Panc1 (cell line): Measurements from ENCODE around the gene HELZ. TPM values are rescaled to one million over a fixed set of nuclear protein-coding genes. Genes with fewer than 3 reads are reported as not detected.

Source experiments
- ATAC-seq: fragments of 200-7000 bp; cut with Tn5 transposase; 2 replicates; pipeline ENCODE4 v1.9.1; 2020; ENCODE audit warnings: mild to moderate bottlenecking, moderate library complexity
- BruUV-seq: library from RNA; stranded (reverse); fragments of 400-500 nt; replicated peaks from 2 replicates; lab custom pipeline; 2021; lab: Mats Ljungman, UMichigan
- CTCF ChIA-PET: fragments of 300-600 bp; sonication (Branson Sonifier 250); formaldehyde crosslinking; loops from one replicate; lab custom pipeline; 2022; ENCODE audit warnings: antibody characterized with exemption; lab: Charles Lee
- POLR2A ChIA-PET: fragments of 300-600 bp; sonication (Branson Sonifier 250); formaldehyde crosslinking; loops from one replicate; lab custom pipeline; 2022; ENCODE audit warnings: antibody characterized with exemption; lab: Charles Lee
- DNase-seq: peaks from one replicate; pipeline ENCODE4 v3.0.0-alpha.2; 2010; ENCODE audit warnings: low read depth, low spot score
- H3K27ac ChIP-seq: 2 replicates; pipeline ENCODE4 v1.5.1; 2011; ENCODE audit warnings: mild to moderate bottlenecking, low read length, inconsistent platforms
- H3K27me3 ChIP-seq: fragments of 200-500 bp; sonication (Bioruptor generic); 2 replicates; pipeline ENCODE4 v1.6.0; 2014; ENCODE audit warnings: low read length, inconsistent platforms; ENCODE audit not compliant: control insufficient read depth, insufficient read depth
- H3K36me3 ChIP-seq: fragments of 200-500 bp; sonication (Bioruptor generic); 2 replicates; pipeline ENCODE4 v1.5.1; 2014; ENCODE audit warnings: inconsistent platforms, mild to moderate bottlenecking, low read length, moderate library complexity; ENCODE audit not compliant: control insufficient read depth, insufficient read depth
- H3K4me1 ChIP-seq: 2 replicates; pipeline ENCODE4 v1.5.1; 2011; ENCODE audit warnings: inconsistent platforms, mild to moderate bottlenecking, low read length, moderate library complexity; ENCODE audit not compliant: control insufficient read depth, insufficient read depth
- H3K4me3 ChIP-seq, 2 experiments: 2 replicates each; pipeline ENCODE4 v1.5.1; 2011 to 2012; ENCODE audit warnings: low read depth in 2 of 2, low read length in 2 of 2, mild to moderate bottlenecking in 2 of 2, inconsistent platforms in 1 of 2, moderate library complexity in 1 of 2
- H3K9me3 ChIP-seq: fragments of 200-500 bp; sonication (Bioruptor generic); 2 replicates; pipeline ENCODE4 v1.5.1; 2014; ENCODE audit warnings: low read depth, mild to moderate bottlenecking, inconsistent platforms, low read length, moderate library complexity; ENCODE audit not compliant: control insufficient read depth, insufficient read depth
- POLR2AphosphoS5 ChIP-seq: IDR thresholded peaks from 2 replicates; pipeline ENCODE4 v1.6.1; 2012; ENCODE audit warnings: mild to moderate bottlenecking, low read depth, low read length, moderate library complexity
- REST ChIP-seq, 2 experiments: IDR thresholded peaks; 2 replicates each; pipeline ENCODE4 v1.6.1; 2011 to 2012; ENCODE audit warnings: low read depth in 2 of 2, control low read depth in 1 of 2, low read length in 1 of 2, mild to moderate bottlenecking in 1 of 2, moderate library complexity in 1 of 2; ENCODE audit not compliant: insufficient read depth in 1 of 2
- SIN3A ChIP-seq: IDR thresholded peaks from 2 replicates; pipeline ENCODE4 v1.6.1; 2012; ENCODE audit warnings: low read depth, mild to moderate bottlenecking, low read length, moderate library complexity, borderline replicate concordance; ENCODE audit not compliant: insufficient read depth
- TCF7L2 ChIP-seq: IDR thresholded peaks from 2 replicates; pipeline ENCODE4 v1.6.1; 2011; ENCODE audit warnings: mild to moderate bottlenecking, low read depth, low read length, inconsistent platforms
- in situ Hi-C: cut with HindIII; loops from 2 replicates; pipeline ENCODE4 v1.10.0; 2016; ENCODE audit warnings: low sequenced_read_pairs, low pct_unique_long_range_greater_than_20kb
- intact Hi-C: fragments of 100-400 bp; cut with micrococcal nuclease; formaldehyde crosslinking; loops from one replicate; pipeline ENCODE4 v1.10.0; 2022; ENCODE audit not compliant: unreplicated experiment
- total RNA-seq: library from RNA; stranded (reverse); gene quantifications from one replicate; pipeline ENCODE4 v1.2.1, GENCODE V29; 2021; ENCODE audit not compliant: unreplicated experiment
- TF ChIP-seq, protein P1 (sequence below): fragments of 450-650 bp; IDR thresholded peaks from 2 replicates; pipeline ENCODE4 v1.5.1; 2017; ENCODE audit warnings: mild to moderate bottlenecking

Gene HELZ
- total RNA-seq, 1 experiment from 2014 or later = 15.0 TPM

- H3K4me1 ChIP-seq = no peaks in the 10 kb centered on the region
- no peaks in the 10 kb centered on the region for H3K36me3 ChIP-seq
- BruUV-seq = no TSS peak
- in situ Hi-C loops (no loop called here), intact Hi-C loops (no loop called here)
- no peak overlapping the region for H3K4me3 ChIP-seq
- no peak overlapping the region for H3K27ac ChIP-seq
- no peak for TF ChIP-seq SIN3A
- no peak for TF ChIP-seq TCF7L2
- TF ChIP-seq, protein P1, sequence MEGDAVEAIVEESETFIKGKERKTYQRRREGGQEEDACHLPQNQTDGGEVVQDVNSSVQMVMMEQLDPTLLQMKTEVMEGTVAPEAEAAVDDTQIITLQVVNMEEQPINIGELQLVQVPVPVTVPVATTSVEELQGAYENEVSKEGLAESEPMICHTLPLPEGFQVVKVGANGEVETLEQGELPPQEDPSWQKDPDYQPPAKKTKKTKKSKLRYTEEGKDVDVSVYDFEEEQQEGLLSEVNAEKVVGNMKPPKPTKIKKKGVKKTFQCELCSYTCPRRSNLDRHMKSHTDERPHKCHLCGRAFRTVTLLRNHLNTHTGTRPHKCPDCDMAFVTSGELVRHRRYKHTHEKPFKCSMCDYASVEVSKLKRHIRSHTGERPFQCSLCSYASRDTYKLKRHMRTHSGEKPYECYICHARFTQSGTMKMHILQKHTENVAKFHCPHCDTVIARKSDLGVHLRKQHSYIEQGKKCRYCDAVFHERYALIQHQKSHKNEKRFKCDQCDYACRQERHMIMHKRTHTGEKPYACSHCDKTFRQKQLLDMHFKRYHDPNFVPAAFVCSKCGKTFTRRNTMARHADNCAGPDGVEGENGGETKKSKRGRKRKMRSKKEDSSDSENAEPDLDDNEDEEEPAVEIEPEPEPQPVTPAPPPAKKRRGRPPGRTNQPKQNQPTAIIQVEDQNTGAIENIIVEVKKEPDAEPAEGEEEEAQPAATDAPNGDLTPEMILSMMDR = no peak
- no peak for TF ChIP-seq POLR2AphosphoS5
- TF ChIP-seq REST (IDR thresholded peaks at IDR 0.05; ENCODE audit: insufficient read depth in 1 of 2, low read depth in 2 of 2, low read length in 1 of 2) = no peak
- H3K27me3 ChIP-seq = no peaks in the 10 kb centered on the region
- ChIA-PET POLR2A (no interaction called here), CTCF (no interaction called here)
- H3K9me3 ChIP-seq = no peaks in the 10 kb centered on the region
- no peak for ATAC-seq
- DNase-seq = no peak
These were observed 190.4 kb downstream of the HELZ start for GRCh38 chr17:67054608-67055007.

DNA sequence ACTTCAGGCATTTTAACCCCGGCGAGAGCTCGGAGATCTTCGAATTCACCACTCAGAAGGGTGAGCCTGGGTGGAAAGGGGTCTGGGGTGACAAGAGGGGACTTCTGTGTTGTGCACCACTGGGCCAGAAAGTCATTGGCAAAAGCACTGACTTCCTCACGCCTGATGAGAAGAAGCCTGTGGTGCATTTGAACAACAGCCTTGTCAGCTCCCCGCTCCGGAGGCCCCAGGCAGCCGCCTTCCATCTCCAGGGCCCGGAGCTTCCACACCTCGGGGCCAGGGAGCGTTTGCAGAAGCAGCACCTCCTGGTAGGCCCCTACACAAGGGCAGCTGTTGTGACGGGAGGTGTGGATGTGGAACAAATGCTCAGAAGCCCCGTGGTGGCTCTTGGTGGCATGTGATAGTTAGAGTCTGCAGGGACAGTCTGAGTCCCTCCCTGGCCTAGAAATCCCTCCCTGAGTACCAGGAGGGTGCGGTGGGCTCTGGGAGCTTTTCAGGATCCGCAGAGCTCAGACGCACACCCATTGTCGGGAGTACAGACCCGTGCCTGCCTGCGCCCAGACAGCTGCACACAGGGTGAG is 190.9 kb downstream of the HELZ start:
- no peak for ATAC-seq
- POLR2A ChIA-PET = no interaction called here
- in situ Hi-C loops = no loop called here

More for the DNA sequence above, 190.9 kb downstream of the HELZ start:
- BruUV-seq = no TSS peak
- Histone ChIP-seq H3K9me3 (no peaks in the 10 kb centered on the region), H3K27me3 (no peaks in the 10 kb centered on the region), H3K4me1 (no peaks in the 10 kb centered on the region), H3K36me3 (no peaks in the 10 kb centered on the region), H3K27ac (no peak overlapping the region), H3K4me3 (no peak overlapping the region)
- no peak for DNase-seq
- intact Hi-C loops = no loop called here
- TF ChIP-seq POLR2AphosphoS5 = no peak
- TF ChIP-seq TCF7L2 = no peak
- no peak for TF ChIP-seq SIN3A
- TF ChIP-seq, protein P1 = no peak
- no peak for TF ChIP-seq REST (IDR thresholded peaks at IDR 0.05; ENCODE audit: insufficient read depth in 1 of 2, low read depth in 2 of 2, low read length in 1 of 2)
- CTCF ChIA-PET = no interaction called here
